Nephron progenitor cell (in vitro differentiated cells): ENCODE measurements around the gene WDR70.

Experiments used
- DNase-seq: peaks from one replicate; pipeline ENCODE4 v3.0.0; 2021
- H3K27ac Mint-ChIP-seq: 2 replicates; pipeline ENCODE4 v1.8.0; 2021; ENCODE audit warnings: mild to moderate bottlenecking, moderate library complexity, mixed read lengths
- H3K27me3 Mint-ChIP-seq: 2 replicates; pipeline ENCODE4 v1.8.0; 2021; ENCODE audit warnings: mild to moderate bottlenecking, low read depth, mixed read lengths; ENCODE audit not compliant: poor library complexity
- H3K36me3 Mint-ChIP-seq: 2 replicates; pipeline ENCODE4 v1.8.0; 2021; ENCODE audit warnings: low read depth, mixed read lengths
- H3K4me1 Mint-ChIP-seq: 2 replicates; pipeline ENCODE4 v1.8.0; 2021; ENCODE audit warnings: mixed read lengths
- H3K4me3 Mint-ChIP-seq: 2 replicates; pipeline ENCODE4 v1.8.0; 2021; ENCODE audit warnings: mild to moderate bottlenecking, moderate library complexity, mixed read lengths
- H3K9me3 Mint-ChIP-seq: 2 replicates; pipeline ENCODE4 v1.8.0; 2021; ENCODE audit warnings: mild to moderate bottlenecking, moderate library complexity, mixed read lengths
- TF ChIP-seq, protein P1 (sequence below): fragments of 200-600 bp; sonication (generic); IDR thresholded peaks from 2 replicates; pipeline ENCODE4 v1.5.0; 2021; ENCODE audit warnings: antibody characterized with exemption

Gene WDR70

DNA sequence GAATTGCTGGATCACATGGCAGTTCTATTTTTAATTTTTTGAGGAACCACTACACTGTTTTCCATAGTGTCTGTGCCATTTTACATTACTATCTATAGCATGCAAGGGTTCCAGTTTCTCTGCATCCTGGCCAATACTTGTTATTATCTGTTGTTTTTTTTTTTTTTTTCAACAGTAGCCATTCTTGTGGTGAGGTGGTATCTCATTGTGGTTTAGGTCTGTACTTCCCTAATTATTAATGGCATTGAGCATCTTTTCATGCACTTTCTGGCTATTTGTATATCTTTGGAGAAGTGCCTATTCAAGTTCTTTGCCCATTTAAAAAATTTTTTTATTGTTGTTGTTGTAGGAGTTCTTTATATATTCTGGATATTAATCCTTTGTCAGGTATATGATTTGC lies 363.0 kb downstream of the WDR70 start:
- H3K27me3 Mint-ChIP-seq: peaks cover 6% of the 10 kb centered on the region

DNA sequence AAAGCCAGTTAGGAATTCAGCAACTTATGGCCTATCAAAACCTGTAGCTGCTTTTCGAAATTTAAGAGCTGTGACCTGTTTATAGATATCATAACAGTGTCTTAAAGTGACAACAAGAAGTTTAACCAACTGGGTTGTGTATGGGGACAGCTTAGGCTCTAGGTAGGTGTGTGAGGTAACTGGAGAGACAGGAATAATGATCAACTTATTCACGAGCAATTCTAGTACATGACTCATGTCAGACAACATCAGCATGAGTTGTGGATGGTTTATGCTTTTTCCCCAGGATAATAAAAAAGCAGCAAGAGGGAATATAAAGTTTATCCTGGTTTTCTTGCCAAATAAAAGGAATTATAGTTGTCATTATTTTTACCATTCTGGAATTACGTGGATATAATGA lies 372.1 kb downstream of the WDR70 start:
- Mint-ChIP-seq H3K27me3 (no peaks in the 10 kb centered on the region), H3K4me1 (no peaks in the 10 kb centered on the region), H3K36me3 (peaks cover 37% of the 10 kb centered on the region), H3K27ac (no peak overlapping the region), H3K4me3 (no peak overlapping the region), H3K9me3 (peaks cover 31% of the 10 kb centered on the region)
- no peak for DNase-seq
- TF ChIP-seq, protein P1, sequence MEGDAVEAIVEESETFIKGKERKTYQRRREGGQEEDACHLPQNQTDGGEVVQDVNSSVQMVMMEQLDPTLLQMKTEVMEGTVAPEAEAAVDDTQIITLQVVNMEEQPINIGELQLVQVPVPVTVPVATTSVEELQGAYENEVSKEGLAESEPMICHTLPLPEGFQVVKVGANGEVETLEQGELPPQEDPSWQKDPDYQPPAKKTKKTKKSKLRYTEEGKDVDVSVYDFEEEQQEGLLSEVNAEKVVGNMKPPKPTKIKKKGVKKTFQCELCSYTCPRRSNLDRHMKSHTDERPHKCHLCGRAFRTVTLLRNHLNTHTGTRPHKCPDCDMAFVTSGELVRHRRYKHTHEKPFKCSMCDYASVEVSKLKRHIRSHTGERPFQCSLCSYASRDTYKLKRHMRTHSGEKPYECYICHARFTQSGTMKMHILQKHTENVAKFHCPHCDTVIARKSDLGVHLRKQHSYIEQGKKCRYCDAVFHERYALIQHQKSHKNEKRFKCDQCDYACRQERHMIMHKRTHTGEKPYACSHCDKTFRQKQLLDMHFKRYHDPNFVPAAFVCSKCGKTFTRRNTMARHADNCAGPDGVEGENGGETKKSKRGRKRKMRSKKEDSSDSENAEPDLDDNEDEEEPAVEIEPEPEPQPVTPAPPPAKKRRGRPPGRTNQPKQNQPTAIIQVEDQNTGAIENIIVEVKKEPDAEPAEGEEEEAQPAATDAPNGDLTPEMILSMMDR: no peak

More for the DNA sequence above, 363.0 kb downstream of the WDR70 start:
- H3K4me3 Mint-ChIP-seq: no peak overlapping the region
- no peak for DNase-seq
- no peaks in the 10 kb centered on the region for H3K4me1 Mint-ChIP-seq
- H3K9me3 Mint-ChIP-seq: peaks cover 51% of the 10 kb centered on the region
- TF ChIP-seq, protein P1: no peak
- H3K27ac Mint-ChIP-seq: no peak overlapping the region
- H3K36me3 Mint-ChIP-seq: peaks cover 75% of the 10 kb centered on the region

DNA sequence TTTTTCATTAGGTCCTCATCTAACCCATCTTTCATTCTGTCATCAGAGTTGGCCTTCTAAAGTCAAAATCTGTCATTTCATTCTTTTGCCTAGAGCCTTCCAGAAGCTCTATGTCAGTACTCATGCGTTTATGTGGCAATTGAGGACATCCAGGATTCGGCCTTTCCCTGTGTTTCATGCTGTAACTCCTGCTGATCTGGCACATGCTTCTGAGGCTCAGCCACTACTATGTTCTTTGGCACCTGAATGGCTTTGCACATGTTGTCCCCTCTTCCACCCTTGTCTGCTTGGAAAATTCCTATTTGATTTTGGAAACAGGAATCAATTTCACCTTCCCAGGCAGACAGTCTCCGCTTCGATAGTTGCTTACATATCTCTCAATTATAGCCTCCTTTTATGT lies 375.9 kb downstream of the WDR70 start:
- Mint-ChIP-seq H3K27ac (no peak overlapping the region), H3K9me3 (peaks cover 8% of the 10 kb centered on the region), H3K27me3 (no peaks in the 10 kb centered on the region), H3K4me3 (no peak overlapping the region), H3K36me3 (peaks cover 21% of the 10 kb centered on the region), H3K4me1 (no peaks in the 10 kb centered on the region)
- TF ChIP-seq, protein P1: no peak
- DNase-seq: no peak

DNA sequence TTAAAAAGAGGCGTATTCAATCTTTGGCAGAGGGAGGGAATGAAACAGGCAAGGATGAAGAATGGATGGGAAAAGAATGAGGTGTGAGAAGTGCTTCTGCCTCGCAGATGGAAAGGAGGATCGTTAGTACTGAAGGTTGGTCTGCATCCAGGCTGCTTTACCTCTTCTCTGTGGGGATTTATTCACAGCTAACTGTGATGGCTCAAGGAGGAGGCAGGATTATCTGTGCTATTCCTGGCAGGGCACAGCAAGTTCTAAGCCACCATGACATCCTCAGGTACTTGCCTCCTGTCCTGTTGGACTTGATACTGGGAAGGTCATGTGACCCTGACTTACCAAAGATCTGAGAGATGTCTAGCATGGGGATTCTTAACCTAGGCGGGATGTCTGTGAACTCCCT lies 376.5 kb downstream of the WDR70 start:
- DNase-seq: no peak
- H3K27me3 Mint-ChIP-seq: no peaks in the 10 kb centered on the region
- TF ChIP-seq, protein P1: no peak
- H3K4me3 Mint-ChIP-seq: no peak overlapping the region
- no peaks in the 10 kb centered on the region for H3K4me1 Mint-ChIP-seq
- peaks cover 21% of the 10 kb centered on the region for H3K36me3 Mint-ChIP-seq
- H3K27ac Mint-ChIP-seq: peak overlapping the region; percentile 24
- H3K9me3 Mint-ChIP-seq: peaks cover 8% of the 10 kb centered on the region

DNA sequence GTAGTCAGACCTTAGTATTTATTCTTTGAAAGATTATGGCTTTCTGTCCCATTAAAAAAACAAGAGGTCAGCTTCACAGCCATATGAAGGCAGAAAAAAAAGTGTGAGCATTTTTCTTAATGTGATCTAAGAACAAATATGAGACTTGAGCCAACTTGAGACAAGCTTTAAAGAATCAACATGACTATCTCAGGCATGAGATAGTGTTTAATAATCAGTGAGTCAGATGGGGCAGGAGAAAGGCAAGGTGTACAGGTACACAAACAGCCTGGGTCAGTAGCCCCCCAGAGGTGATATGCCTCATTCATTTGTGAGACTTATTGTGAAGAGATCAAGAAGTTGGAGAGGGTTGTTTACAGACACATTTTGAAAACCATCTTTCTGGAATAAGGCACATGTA lies 377.1 kb downstream of the WDR70 start:
- DNase-seq: no peak
- H3K9me3 Mint-ChIP-seq: peaks cover 8% of the 10 kb centered on the region
- no peaks in the 10 kb centered on the region for H3K27me3 Mint-ChIP-seq
- peaks cover 17% of the 10 kb centered on the region for H3K36me3 Mint-ChIP-seq
- H3K27ac Mint-ChIP-seq: no peak overlapping the region
- no peak overlapping the region for H3K4me3 Mint-ChIP-seq
- TF ChIP-seq, protein P1: no peak
- no peaks in the 10 kb centered on the region for H3K4me1 Mint-ChIP-seq

DNA sequence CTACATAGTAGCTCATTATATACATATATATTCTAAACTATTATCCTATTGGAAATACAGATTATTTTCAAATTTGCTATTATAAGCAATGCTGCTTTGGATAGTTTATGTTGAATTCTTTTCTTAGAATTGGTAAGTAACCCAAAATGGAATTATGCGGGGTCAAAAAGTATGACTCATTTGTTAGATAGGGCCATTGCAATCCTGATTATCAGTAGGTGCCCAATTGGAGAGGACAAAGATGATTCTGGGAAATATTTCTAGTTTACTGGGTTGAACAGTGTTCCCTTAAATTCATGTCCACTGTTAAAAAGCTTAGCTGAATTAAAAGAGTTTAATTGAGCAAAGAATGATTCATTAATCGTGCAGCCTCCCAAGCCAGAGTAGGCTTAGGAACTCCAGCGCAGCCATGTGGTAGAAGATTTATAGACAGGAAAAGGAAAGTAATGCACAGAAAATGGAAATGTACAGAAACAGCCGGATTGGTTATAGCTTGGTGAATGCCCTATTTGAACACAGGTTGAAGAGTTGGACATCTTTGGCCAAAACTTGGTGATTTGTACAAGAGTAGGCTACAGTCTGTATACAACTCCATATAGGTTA lies 379.0 kb downstream of the WDR70 start:
- no peak for DNase-seq
- Mint-ChIP-seq H3K27me3 (no peaks in the 10 kb centered on the region), H3K4me3 (no peak overlapping the region), H3K9me3 (peaks cover 8% of the 10 kb centered on the region), H3K36me3 (peaks cover 16% of the 10 kb centered on the region), H3K4me1 (no peaks in the 10 kb centered on the region), H3K27ac (no peak overlapping the region)
- TF ChIP-seq, protein P1: no peak
